ENCODE measurements around the gene MPIG6B.

MPIG6B gene

GRCh38 chr6:31737991-31738979 is 15.1 kb downstream of the MPIG6B start:
- peak; percentile 68 for DNase-seq

GRCh38 chr6:31739639-31740396 is 16.6 kb downstream of the MPIG6B start, which contains the start of gene MSH5:
TSS of gene MSH5 (plus strand) at chr6:31740005. CDS start at chr6:31740467, 462 bp downstream.
- DNase-seq = peak; percentile 94

GRCh38 chr6:31740397-31741223 is 17.4 kb downstream of the MPIG6B start:
- DNase-seq = no peak

GRCh38 chr6:31741815-31742214 is 18.6 kb downstream of the MPIG6B start:
- DNase-seq = no peak

- no peak for DNase-seq
Measured at GRCh38 chr6:31742894-31743293, 19.7 kb downstream of the MPIG6B start.

GRCh38 chr6:31744422-31744821 is 21.2 kb downstream of the MPIG6B start:
- DNase-seq = no peak

GRCh38 chr6:31749301-31750036 is 26.3 kb downstream of the MPIG6B start:
- DNase-seq = no peak

GRCh38 chr6:31750411-31751022 is 27.3 kb downstream of the MPIG6B start:
- no peak for DNase-seq

- no peak for DNase-seq
Measured at GRCh38 chr6:31752739-31753319, 29.7 kb downstream of the MPIG6B start.

- no peak for DNase-seq
Measured at GRCh38 chr6:31758281-31758680, 35.1 kb downstream of the MPIG6B start.

GRCh38 chr6:31760790-31761189 is 37.6 kb downstream of the MPIG6B start:
- no peak for DNase-seq

GRCh38 chr6:31761343-31761742 is 38.2 kb downstream of the MPIG6B start:
- no peak for DNase-seq

- no peak for DNase-seq
Measured at GRCh38 chr6:31762356-31762755, 39.2 kb downstream of the MPIG6B start, which contains the start of gene SAPCD1. TSS of gene SAPCD1 (plus strand) at chr6:31762656. CDS start at chr6:31763055, 399 bp downstream.

GRCh38 chr6:31762878-31763618 is 39.9 kb downstream of the MPIG6B start:
- no peak for DNase-seq

GRCh38 chr6:31763619-31763940 is 40.4 kb downstream of the MPIG6B start:
- no peak for DNase-seq

- no peak for DNase-seq
Measured at GRCh38 chr6:31764198-31764597, 41.0 kb downstream of the MPIG6B start.

- DNase-seq = no peak
Measured at GRCh38 chr6:31765559-31765909, 42.4 kb downstream of the MPIG6B start.

- DNase-seq = peak; percentile 60
Measured at GRCh38 chr6:31765910-31766794, 43.0 kb downstream of the MPIG6B start.

- no peak for DNase-seq
Measured at GRCh38 chr6:31767096-31767645, 44.0 kb downstream of the MPIG6B start.

All from right kidney (tissue), 1 donor.